Esophagus squamous epithelium (tissue), 5 donors: ENCODE results near the gene PLEKHS1. TPM values are rescaled to one million over a fixed set of nuclear protein-coding genes. Genes with fewer than 3 reads are reported as not detected.

Experiments used
- DNase-seq: peaks from one replicate; lab custom pipeline; 2025; lab: John Stamatoyannopoulos, UW
- H3K27ac ChIP-seq, 4 donors: fragments of 200-600 bp; sonication (generic); one replicate each; pipeline ENCODE4 v1.5.1; 2016 to 2019; ENCODE audit warnings: mild to moderate bottlenecking in 1 of 4
- H3K27me3 ChIP-seq, 4 donors: fragments of 200-600 bp; sonication (generic); 1 replicate in 3 of 4; 2 replicates in 1 of 4; pipeline versions ENCODE4 v1.5.1 to v1.6.0; 2017 to 2021; ENCODE audit warnings: antibody characterized with exemption in 1 of 4
- H3K36me3 ChIP-seq, 3 donors: fragments of 200-600 bp; sonication (generic); one replicate each; pipeline ENCODE4 v1.5.1; 2016 to 2019
- H3K4me1 ChIP-seq, 3 donors: fragments of 200-600 bp; sonication (generic); one replicate each; pipeline ENCODE4 v1.5.1; 2017 to 2019
- H3K4me3 ChIP-seq, 4 donors: fragments of 200-600 bp; sonication (generic); 1 replicate in 3 of 4; 2 replicates in 1 of 4; pipeline ENCODE4 v1.5.1; 2016 to 2019; ENCODE audit warnings: mild to moderate bottlenecking in 2 of 4, moderate library complexity in 1 of 4
- H3K9me3 ChIP-seq, 3 donors: fragments of 200-600 bp; sonication (generic); one replicate each; pipeline ENCODE4 v1.5.1; 2016 to 2019
- POLR2A ChIP-seq, 4 donors: fragments of 450-650 bp; IDR thresholded peaks; one replicate each; pipeline ENCODE4 v1.6.1; 2017; ENCODE audit warnings: antibody characterized with exemption in 4 of 4, mild to moderate bottlenecking in 4 of 4, moderate library complexity in 3 of 4
- WGBS, 2 donors: methylation state at CpG; one replicate each; pipeline ENCODE4 v1.1.5; 2018; 5-methylcytosine and 5-hydroxymethylcytosine counted together
- intact Hi-C: fragments of 100-400 bp; cut with DNase I; formaldehyde crosslinking; loops from one replicate; pipeline ENCODE4 v1.15.0; 2022
- total RNA-seq, 4 donors: library from RNA; depleted of rRNA; stranded (reverse); fragments of >200 nt; gene quantifications; one replicate each; pipeline ENCODE4 v1.1.0, GENCODE V29; 2016
- TF ChIP-seq, protein P1 (sequence below), 6 experiments: fragments of 450-650 bp in 4 of 6; fragments of 200-600 bp in 2 of 6; sonication (generic) in 2 of 6; IDR thresholded peaks; one replicate each; pipeline ENCODE4 v1.5.1; 2016 to 2019; ENCODE audit warnings: antibody characterized with exemption in 6 of 6, mild to moderate bottlenecking in 4 of 6, moderate library complexity in 4 of 6
- donor health status: DM: yes; HTN: yes; CAD: no.

Gene PLEKHS1
- under 1 TPM in 1 of 4 donors, not detected in 3; 0.82 TPM for total RNA-seq

DNA sequence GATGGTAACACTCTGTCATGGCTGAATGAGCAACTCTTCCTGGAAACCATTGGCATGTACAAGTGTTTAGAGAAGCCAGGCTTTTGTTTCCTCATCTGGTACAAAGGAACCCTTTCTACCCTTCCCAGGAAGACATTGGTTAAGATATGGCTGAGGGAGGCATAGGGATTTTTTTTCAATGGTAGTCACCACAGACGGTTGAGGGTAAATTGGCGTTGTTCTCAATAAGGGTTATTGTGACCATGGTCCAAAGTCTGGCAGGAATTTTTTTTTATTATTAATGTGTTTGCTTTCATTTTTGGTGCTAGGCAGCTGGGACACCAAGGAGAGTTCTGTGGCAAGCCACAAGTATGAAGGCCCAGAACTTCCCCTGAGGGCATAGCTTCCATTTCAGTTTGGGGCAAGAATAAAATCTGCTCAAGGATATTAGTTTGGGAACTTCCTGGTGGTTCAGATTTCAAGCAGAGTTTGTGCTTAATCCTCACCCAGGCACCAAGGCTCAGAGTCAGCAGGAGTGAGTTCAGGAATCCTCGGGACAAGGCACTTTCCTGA, at the start of gene PLEKHS1:
Gene PLEKHS1, plus strand, starts transcription at position 502 of the 552 bp plus-strand sequence. CDS start 3,596 bp downstream, outside the sequence.
- Histone ChIP-seq H3K4me3 (no peak within 1 kb of the TSS), H3K4me1 (no peaks in the 10 kb centered on the region)
- 87 to 92% methylated on average over 2 to 3 of the region's 3 CpGs for WGBS, 2 donors

DNA sequence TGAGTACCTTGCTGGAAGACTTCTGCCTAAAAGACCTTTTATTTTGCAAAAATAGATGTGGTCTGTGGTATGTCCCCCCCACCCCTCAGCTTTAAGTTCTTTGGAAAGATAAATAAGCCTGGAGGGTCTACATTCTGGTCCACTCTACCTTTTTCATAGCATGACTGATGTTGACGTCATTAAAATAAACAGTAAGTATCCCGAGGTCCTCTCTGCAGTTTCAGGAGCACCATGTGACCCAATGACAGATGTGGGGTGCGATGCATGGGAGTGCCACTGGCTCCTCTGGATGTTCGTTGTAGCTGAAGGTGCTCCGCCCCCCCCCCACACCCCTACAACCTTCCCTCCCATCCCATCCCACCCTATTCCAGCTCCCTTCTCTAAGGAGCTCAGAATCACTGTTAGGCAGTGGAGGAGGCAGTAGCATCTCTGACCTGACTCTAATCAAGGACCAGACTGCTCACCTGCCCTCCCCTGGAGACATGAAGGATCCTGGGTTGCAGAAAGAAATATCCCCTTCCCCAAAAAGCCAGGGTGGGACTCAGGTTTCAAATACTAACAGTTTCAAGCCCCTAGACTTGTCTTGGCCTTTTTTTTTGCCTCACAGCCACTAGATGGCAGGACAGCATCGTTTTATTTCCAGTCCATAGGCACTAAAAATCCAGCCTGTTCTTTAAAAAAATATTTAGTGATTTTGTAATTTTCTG, 46.7 kb upstream of the PLEKHS1 start:
- WGBS, 2 donors = 36 to 45% methylated on average over 3 to 5 of the region's 6 CpGs
- no peak overlapping the region for H3K4me3 ChIP-seq
- no peak for DNase-seq
- intact Hi-C loops = loop anchor here (10.0 kb wide), 1 partner anchor 410 kb away; no protein-coding TSS in a partner anchor
- TF ChIP-seq, protein P1, sequence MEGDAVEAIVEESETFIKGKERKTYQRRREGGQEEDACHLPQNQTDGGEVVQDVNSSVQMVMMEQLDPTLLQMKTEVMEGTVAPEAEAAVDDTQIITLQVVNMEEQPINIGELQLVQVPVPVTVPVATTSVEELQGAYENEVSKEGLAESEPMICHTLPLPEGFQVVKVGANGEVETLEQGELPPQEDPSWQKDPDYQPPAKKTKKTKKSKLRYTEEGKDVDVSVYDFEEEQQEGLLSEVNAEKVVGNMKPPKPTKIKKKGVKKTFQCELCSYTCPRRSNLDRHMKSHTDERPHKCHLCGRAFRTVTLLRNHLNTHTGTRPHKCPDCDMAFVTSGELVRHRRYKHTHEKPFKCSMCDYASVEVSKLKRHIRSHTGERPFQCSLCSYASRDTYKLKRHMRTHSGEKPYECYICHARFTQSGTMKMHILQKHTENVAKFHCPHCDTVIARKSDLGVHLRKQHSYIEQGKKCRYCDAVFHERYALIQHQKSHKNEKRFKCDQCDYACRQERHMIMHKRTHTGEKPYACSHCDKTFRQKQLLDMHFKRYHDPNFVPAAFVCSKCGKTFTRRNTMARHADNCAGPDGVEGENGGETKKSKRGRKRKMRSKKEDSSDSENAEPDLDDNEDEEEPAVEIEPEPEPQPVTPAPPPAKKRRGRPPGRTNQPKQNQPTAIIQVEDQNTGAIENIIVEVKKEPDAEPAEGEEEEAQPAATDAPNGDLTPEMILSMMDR (IDR thresholded peaks at IDR 0.05) = peak in 5 of 6 experiments; percentile 42 to 66 (median 57)
- no peak for TF ChIP-seq POLR2A (IDR thresholded peaks at IDR 0.05)
- peaks cover 0 to 43% (median 0%) of the 10 kb centered on the region in 3 donors for H3K4me1 ChIP-seq
- no peaks in the 10 kb centered on the region for H3K27me3 ChIP-seq
- H3K36me3 ChIP-seq = peaks cover 0 to 30% (median 0%) of the 10 kb centered on the region in 3 donors
- no peaks in the 10 kb centered on the region for H3K9me3 ChIP-seq
- no peak overlapping the region for H3K27ac ChIP-seq

More for the DNA sequence above, at the start of gene PLEKHS1:
- Histone ChIP-seq H3K27ac (no peak within 1 kb of the TSS), H3K9me3 (no peaks in the 10 kb centered on the region), H3K27me3 (no peaks in the 10 kb centered on the region), H3K36me3 (no peaks in the 10 kb centered on the region)
- TF ChIP-seq, protein P1 (IDR thresholded peaks at IDR 0.05) = no peak
- no peak for TF ChIP-seq POLR2A (IDR thresholded peaks at IDR 0.05)
- intact Hi-C loops = no loop called here
- no peak for DNase-seq

DNA sequence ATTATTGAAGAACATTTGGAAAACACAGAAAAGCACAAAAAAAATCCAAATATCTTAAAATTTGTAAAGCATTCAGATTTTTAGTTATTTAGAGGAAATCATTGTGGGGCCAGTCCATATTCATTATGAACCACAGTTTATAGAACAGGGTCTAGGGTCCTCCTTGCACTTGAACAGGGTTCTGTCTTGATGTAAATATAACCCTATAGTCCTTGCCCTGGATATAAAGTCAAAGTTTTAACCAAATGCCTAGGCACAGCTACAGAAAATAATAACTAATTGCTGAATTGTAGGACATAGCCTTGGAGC, 46.2 kb upstream of the PLEKHS1 start:
- Histone ChIP-seq H3K4me3 (no peak overlapping the region), H3K9me3 (no peaks in the 10 kb centered on the region), H3K36me3 (peaks cover 0 to 28% (median 0%) of the 10 kb centered on the region in 3 donors), H3K4me1 (peaks cover 0 to 46% (median 0%) of the 10 kb centered on the region in 3 donors), H3K27ac (no peak overlapping the region), H3K27me3 (no peaks in the 10 kb centered on the region)
- TF ChIP-seq POLR2A (IDR thresholded peaks at IDR 0.05) = no peak
- no peak for DNase-seq
- intact Hi-C loops = loop anchor here (10.0 kb wide), 1 partner anchor 410 kb away; no protein-coding TSS in a partner anchor

DNA sequence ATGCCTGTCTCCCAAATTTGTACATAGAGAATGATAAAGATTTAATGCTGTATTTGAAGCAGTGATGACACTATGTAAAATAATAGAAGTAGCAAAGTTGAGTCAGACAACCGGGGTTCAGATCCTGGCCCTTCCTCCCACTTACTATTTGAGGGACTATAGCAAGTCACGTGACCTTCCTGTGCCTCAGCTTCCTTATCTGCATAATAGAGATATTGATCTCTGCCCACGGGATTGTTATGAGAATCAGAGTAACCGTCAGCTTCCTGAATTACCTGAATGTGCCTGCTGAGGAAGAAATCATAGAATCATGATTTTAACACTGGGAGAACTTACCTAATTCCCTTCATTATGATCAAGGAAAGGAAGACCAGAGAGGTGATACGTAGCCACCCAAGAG, 44.9 kb upstream of the PLEKHS1 start:
- DNase-seq = no peak
- Histone ChIP-seq H3K9me3 (no peaks in the 10 kb centered on the region), H3K27ac (no peak overlapping the region), H3K36me3 (peaks cover 0 to 16% (median 0%) of the 10 kb centered on the region in 3 donors), H3K4me3 (no peak overlapping the region), H3K27me3 (no peaks in the 10 kb centered on the region), H3K4me1 (peaks cover 0 to 58% (median 2%) of the 10 kb centered on the region in 3 donors)
- WGBS, 2 donors = 70% methylated on average over 5 of the region's 5 CpGs
- no peak for TF ChIP-seq POLR2A (IDR thresholded peaks at IDR 0.05)
- intact Hi-C loops = loop anchor here (10.0 kb wide), 1 partner anchor 408 kb away; no protein-coding TSS in a partner anchor

DNA sequence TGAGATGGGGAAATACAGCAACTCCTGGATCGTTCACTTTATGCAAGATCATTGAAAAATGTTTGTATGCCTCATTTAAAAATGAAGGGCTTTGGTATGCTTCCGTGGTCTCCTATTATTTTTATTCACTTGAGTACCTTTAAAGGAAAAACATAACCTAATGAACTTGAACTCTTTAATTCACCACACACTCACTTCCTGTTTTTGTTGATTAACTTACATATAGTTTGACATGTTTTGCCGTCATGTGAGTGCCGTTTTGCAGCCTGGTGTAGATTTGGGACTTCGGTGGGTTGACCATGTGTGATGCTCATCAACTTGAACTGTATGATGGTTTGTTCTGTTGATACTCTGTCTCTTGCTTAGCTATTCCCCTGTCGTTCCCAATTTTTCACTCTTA, 42.8 kb upstream of the PLEKHS1 start:
- no peak overlapping the region for H3K27ac ChIP-seq
- intact Hi-C loops = loop anchor here (10.0 kb wide), 1 partner anchor 406 kb away; no protein-coding TSS in a partner anchor

More for the DNA sequence above, 42.8 kb upstream of the PLEKHS1 start:
- no peak for DNase-seq
- no peaks in the 10 kb centered on the region for H3K9me3 ChIP-seq
- 85 to 87% methylated on average over 6 of the region's 6 CpGs for WGBS, 2 donors
- no peak overlapping the region for H3K4me3 ChIP-seq
- H3K36me3 ChIP-seq = peaks cover 0 to 16% (median 0%) of the 10 kb centered on the region in 3 donors
- TF ChIP-seq, protein P1 (IDR thresholded peaks at IDR 0.05) = no peak
- TF ChIP-seq POLR2A (IDR thresholded peaks at IDR 0.05) = no peak
- H3K27me3 ChIP-seq = no peaks in the 10 kb centered on the region
- H3K4me1 ChIP-seq = peaks cover 0 to 59% (median 2%) of the 10 kb centered on the region in 3 donors
